ENCODE measurements around the gene CRYBG3.

The CRYBG3 gene

DNA sequence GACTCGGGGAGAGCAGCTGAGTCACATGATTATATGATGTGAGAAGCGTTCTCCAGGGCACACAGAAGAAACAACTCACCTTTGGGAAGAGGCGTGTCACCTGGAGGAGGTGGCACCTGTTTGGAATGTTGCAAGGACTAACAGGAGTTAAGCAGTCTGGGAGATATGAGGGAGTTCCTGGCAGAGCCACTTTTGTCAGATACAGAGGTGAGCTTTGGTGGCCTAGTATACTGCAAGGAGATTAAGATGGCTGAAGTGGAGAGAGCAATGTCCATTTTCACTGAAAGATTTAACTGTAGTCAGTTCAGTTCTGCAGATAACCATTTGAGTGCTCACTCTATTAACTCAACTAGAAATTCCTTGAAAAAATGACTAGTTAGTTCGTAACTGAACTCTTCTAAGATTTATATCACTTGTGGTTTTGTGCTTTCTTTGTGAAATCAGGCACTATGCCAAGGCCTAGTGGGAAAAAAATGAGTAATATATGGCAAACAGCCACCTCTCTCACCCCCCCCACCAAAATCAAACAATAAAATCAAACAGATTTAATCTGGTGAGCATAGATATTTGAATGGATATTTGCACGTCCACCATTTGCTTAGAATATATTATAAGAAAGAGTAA is 61.3 kb downstream of the CRYBG3 start:
- H3K27ac ChIP-seq: peak overlapping the region; percentile 17; the same call in 1 of the 2 replicates
- TF ChIP-seq ZFX (IDR thresholded peaks at IDR 0.05; ENCODE audit: borderline replicate concordance): no peak
- TF ChIP-seq, protein P1, sequence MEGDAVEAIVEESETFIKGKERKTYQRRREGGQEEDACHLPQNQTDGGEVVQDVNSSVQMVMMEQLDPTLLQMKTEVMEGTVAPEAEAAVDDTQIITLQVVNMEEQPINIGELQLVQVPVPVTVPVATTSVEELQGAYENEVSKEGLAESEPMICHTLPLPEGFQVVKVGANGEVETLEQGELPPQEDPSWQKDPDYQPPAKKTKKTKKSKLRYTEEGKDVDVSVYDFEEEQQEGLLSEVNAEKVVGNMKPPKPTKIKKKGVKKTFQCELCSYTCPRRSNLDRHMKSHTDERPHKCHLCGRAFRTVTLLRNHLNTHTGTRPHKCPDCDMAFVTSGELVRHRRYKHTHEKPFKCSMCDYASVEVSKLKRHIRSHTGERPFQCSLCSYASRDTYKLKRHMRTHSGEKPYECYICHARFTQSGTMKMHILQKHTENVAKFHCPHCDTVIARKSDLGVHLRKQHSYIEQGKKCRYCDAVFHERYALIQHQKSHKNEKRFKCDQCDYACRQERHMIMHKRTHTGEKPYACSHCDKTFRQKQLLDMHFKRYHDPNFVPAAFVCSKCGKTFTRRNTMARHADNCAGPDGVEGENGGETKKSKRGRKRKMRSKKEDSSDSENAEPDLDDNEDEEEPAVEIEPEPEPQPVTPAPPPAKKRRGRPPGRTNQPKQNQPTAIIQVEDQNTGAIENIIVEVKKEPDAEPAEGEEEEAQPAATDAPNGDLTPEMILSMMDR (IDR thresholded peaks at IDR 0.05): no peak

DNA sequence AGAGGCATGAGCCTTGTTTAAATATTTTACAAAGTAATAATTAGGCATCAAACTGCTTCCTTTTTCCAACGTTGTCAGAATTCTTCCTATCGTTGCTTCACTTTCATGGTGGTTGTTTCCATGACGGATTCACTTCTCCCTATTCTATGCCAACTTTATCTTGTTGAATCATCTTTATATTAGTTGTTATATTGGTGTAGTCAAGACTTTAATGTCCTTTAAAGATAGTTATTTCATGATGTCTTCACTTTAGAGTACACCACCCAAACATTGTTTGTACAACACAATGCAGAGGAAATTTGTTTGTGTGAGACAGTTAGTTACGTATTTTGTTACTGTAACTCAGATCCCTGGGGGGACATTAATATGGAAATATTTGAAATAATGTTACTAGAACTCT is 61.9 kb downstream of the CRYBG3 start:
- peak overlapping the region; percentile 17; the same call in 1 of the 2 replicates for H3K27ac ChIP-seq
- no peak for TF ChIP-seq ZFX (IDR thresholded peaks at IDR 0.05; ENCODE audit: borderline replicate concordance)
- TF ChIP-seq, protein P1 (IDR thresholded peaks at IDR 0.05): no peak

DNA sequence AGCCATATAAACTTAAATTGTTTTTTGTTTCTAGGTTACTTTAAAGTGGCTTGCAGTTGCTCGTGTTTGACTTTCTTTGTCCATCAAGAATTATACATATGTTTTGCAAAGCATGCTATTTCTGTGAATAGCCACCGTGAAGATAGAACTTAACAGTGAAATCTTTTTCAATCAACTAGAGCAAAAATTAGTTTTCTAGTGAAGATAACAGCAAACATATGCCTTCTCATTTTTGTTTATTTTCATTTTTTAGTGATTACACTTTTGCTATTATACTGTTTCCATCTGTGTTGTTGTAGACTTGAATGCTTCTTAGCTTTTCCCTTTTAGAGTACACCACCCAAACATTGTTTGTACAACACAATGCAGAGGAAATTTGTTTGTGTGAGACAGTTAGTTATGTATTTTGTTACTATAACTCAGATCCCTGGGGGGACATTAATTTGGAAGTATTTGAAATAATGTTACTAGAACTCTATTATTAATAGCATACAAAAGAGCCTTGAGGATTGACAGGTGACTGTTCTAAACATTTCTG is 62.8 kb downstream of the CRYBG3 start:
- TF ChIP-seq, protein P1 (IDR thresholded peaks at IDR 0.05): no peak
- TF ChIP-seq ZFX (IDR thresholded peaks at IDR 0.05; ENCODE audit: borderline replicate concordance): no peak
- no peak overlapping the region for H3K27ac ChIP-seq

DNA sequence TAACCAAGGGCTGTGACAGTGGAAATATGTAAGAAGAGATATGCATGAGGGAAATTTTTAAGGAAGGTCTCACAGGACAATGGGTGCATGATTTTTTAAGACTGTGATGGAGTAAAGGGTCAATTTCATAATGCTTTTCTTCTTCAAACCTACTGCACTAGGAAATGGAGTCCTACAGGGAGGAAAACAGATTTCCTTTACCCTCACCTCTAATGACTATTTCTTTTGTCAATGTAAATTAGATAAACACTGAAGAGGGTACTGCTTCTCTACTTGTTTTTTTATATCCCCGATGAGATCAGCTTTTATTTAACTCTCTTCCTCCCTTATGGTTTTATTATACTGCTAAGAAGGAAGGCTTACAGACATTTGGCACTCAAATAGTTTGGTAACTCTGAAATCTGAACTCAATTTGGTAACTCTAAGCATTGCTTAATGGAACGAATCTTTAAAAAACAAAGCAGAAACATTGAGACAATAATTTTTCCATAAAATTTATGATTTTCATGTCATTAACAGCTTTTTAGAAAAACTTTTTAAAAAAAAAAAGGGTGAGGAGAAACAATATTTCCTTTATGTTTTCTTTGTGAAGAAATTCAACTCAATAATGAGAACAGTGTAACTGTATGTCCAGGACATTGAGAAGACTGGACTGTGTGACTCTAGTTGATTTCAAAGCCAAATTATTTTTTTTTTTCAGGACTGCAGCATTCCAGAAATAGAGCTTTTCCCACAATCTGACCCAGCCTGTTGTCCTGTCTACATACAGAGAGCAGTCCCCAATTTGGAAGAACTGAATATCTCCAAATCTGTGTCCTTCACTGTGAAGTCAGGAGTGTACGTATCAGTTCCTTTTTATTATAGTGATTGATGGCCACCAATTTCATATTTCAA is 64.4 kb downstream of the CRYBG3 start:
- TF ChIP-seq, protein P1 (IDR thresholded peaks at IDR 0.05): no peak
- no peak for TF ChIP-seq ZFX (IDR thresholded peaks at IDR 0.05; ENCODE audit: borderline replicate concordance)
- no peak overlapping the region for H3K27ac ChIP-seq

DNA sequence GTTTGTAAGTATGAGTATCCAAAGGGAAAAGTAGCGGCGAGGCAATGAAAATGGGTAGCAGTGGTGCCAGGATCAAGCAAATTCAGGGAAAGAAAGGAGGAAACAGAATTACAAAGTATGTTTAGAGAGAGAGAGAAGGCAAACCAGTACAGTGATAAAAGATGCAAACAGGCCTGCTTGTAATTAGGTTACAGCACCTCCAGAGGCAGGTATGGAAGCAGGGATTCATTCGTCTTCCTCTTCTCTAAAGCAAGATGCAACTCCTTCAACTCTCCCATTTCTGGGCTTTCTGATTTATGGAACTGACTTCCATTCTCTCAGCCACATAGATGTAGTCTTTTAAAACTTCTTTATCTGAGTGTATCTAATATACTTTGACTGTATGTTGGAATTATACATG is 68.0 kb downstream of the CRYBG3 start:
- TF ChIP-seq ZFX (IDR thresholded peaks at IDR 0.05; ENCODE audit: borderline replicate concordance): no peak
- TF ChIP-seq, protein P1 (IDR thresholded peaks at IDR 0.05): no peak
- H3K27ac ChIP-seq: no peak overlapping the region

DNA sequence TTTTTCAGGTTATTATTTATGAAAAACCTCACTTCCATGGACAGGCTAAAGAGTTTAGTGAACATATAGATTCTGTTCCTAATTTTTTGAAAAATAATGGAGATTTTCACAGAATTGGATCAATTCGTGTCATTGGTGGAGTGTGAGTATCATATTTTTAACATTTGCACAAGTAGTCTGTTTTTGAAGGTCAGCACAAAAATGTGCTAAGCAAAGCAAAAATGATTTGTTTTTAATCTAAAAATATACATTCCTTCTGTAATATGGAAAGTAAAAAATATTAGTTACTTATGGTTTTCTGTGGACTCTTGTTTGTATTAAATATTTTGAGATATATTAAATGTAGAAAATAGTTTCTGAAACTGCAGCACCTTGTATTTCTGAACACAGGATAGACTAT is 71.0 kb downstream of the CRYBG3 start:
- TF ChIP-seq ZFX (IDR thresholded peaks at IDR 0.05; ENCODE audit: borderline replicate concordance): no peak
- H3K27ac ChIP-seq: no peak overlapping the region

DNA sequence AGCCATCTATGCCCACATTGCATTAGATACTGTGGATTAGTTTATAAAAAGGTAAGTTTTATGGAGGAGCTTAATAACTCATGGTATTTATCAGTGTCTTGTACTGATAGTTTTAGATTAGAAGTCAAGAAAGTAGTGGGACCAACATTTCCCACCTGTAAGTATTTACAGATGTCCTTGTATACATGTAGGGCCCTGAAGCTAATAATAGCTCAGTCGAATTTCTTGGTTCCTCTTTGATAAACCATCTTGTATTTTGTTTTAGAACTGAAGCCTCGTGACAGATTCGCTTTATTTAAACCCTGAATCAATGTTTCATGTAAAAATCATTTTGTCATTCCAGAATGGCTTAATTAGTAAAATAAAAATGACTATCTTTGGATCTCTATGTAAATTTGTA is 73.4 kb downstream of the CRYBG3 start:
- TF ChIP-seq, protein P1 (IDR thresholded peaks at IDR 0.05): no peak
- TF ChIP-seq ZFX (IDR thresholded peaks at IDR 0.05; ENCODE audit: borderline replicate concordance): no peak
- no peak overlapping the region for H3K27ac ChIP-seq
